GM23248 (cell line): Measurements from ENCODE around the gene FOXK1.

Source experiments
- EZH2 ChIP-seq: fragments of 200-600 bp; sonication (generic); IDR thresholded peaks from 2 replicates; pipeline ENCODE4 v1.6.1; 2018; ENCODE audit warnings: antibody characterized with exemption, mild to moderate bottlenecking; ENCODE audit not compliant: insufficient read depth, poor library complexity, severe bottlenecking
- EZH2phosphoT487 ChIP-seq: fragments of 200-600 bp; sonication (generic); IDR thresholded peaks from 2 replicates; pipeline ENCODE4 v1.6.1; 2018; ENCODE audit warnings: antibody characterized with exemption, moderate library complexity, mild to moderate bottlenecking, low read depth; ENCODE audit not compliant: insufficient read depth

- TF ChIP-seq EZH2phosphoT487 (no peak), EZH2 (no peak)
These were observed 110.5 kb downstream of the FOXK1 start for GRCh38 chr7:4792537-4793126.
